Activated T-cell treated with anti-CD3 and anti-CD28 coated beads, Interleukin-2, amount 50 U/mL, for 48 hours (primary cell): ENCODE results near the gene RMI1.
"Not testable (repeated sequence)": the region's sequence is repeated elsewhere in the genome, so short reads cannot be mapped to it uniquely, and the experiment has no call there.

Experiments
- DNase-seq, 2 experiments: peaks; one replicate each; pipeline ENCODE4 v3.0.0-alpha.2; 2020

RMI1 gene

GRCh38 chr9:84027201-84027600 is 46.6 kb downstream of the RMI1 start:
- no peak for DNase-seq

- no peak for DNase-seq
Observed at GRCh38 chr9:84031534-84031933, 50.9 kb downstream of the RMI1 start.

DNA sequence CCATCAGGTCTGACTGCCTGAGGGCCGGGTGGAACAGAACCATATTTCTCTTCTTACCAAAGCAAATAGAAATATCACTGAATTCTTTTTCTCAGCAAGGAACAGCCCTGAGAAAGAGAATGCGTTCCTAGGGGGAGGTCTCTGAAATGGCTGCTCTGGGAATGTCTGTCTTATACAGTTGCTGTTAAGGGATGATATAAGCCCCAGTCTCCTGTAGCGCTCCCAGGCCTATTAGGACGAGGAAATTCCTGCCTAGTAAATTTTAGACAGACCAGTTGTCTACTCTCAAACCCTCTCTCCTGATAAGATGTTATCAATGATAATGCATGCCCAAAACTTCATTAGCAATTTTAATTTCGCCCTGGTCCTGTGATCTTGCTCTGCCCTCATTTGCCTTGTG is 61.3 kb downstream of the RMI1 start:
- not testable (repeated sequence) for DNase-seq

DNA sequence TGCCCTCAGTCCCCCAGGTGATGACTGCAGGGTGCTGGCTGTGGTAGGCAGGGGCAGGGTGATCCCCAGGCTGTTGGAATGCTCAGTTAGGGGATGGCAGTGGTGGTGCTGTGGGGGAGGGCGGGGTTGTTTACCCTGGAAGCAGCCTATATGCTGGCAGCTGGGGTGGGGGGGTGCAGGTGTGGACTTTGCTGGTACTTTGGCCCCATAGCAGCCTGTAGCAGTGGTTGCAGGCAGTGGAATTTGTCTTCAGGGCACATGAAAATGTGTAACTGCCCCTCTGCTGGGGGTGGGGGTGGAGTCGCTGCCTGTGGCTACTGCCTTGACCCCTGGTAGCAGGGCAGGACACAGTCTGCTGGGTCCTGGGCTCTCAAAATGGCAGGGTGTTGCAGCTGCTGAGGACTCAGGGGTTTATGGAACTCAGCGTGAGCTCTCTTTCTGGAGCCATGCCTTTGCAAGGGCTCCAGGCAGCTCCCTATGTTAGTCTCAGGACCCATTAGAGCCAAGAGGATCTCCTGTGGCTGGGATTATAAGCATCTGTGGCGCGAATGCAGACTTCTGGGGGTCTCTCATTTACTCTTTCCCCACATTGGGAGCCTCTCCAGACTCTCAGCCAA is 65.0 kb downstream of the RMI1 start:
- DNase-seq, result no peak
